CD4-positive, alpha-beta T cell (primary cell): ENCODE results near the gene TBC1D7. TPM values are rescaled to one million over a fixed set of nuclear protein-coding genes. Genes with fewer than 3 reads are reported as not detected.

Source experiments
- ATAC-seq: fragments of 200-7000 bp; cut with Tn5 transposase; one replicate; pipeline ENCODE4 v1.10.0; 2022; ENCODE audit warnings: mild to moderate bottlenecking; ENCODE audit not compliant: poor library complexity
- CTCF ChIA-PET: fragments of 350-600 bp; sonication (Branson Sonifier 250); formaldehyde crosslinking; loops from one replicate; lab custom pipeline; 2021; ENCODE audit warnings: antibody characterized with exemption, inconsistent platforms; lab: Charles Lee
- POLR2A ChIA-PET: fragments of 350-600 bp; sonication (Branson Sonifier 250); formaldehyde crosslinking; loops from one replicate; lab custom pipeline; 2021; ENCODE audit warnings: antibody characterized with exemption, inconsistent platforms; lab: Charles Lee
- DNase-seq, 14 experiments: peaks; one replicate each; pipeline ENCODE4 v3.0.0-alpha.2; 2013 to 2020; ENCODE audit warnings: mixed read lengths in 2 of 14
- H3K27ac ChIP-seq, 2 donors: one replicate each; pipeline versions ENCODE4 v1.5.1 to v1.7.0; 2013; ENCODE audit warnings: low read length in 2 of 2, low read depth in 1 of 2, mild to moderate bottlenecking in 1 of 2
- H3K27me3 ChIP-seq, 2 experiments: 1 replicate in 1 of 2; 2 replicates in 1 of 2; pipeline versions ENCODE4 v1.6.1 to v1.7.0; 2013; ENCODE audit warnings: low read length in 2 of 2, control low read depth in 1 of 2, mild to moderate bottlenecking in 1 of 2, moderate library complexity in 1 of 2; ENCODE audit not compliant: insufficient read depth in 2 of 2, control insufficient read depth in 1 of 2
- H3K36me3 ChIP-seq: one replicate; pipeline ENCODE4 v1.6.1; 2013; ENCODE audit warnings: low read length, control low read depth; ENCODE audit not compliant: insufficient read depth
- H3K4me1 ChIP-seq: one replicate; pipeline ENCODE4 v1.6.1; 2013; ENCODE audit warnings: low read length, control low read depth; ENCODE audit not compliant: insufficient read depth
- H3K4me3 ChIP-seq: one replicate; pipeline ENCODE4 v1.5.1; 2013; ENCODE audit warnings: mild to moderate bottlenecking, low read length, moderate library complexity
- H3K9me3 ChIP-seq, 2 experiments: 1 replicate in 1 of 2; 2 replicates in 1 of 2; pipeline versions ENCODE4 v1.6.1 to v1.7.0; 2013; ENCODE audit warnings: low read length in 2 of 2, mild to moderate bottlenecking in 2 of 2, control low read depth in 1 of 2, moderate library complexity in 1 of 2; ENCODE audit not compliant: control insufficient read depth in 1 of 2, insufficient read depth in 1 of 2
- H3K27ac Mint-ChIP-seq: one replicate; pipeline ENCODE4 v1.8.0; 2020; ENCODE audit warnings: mixed read lengths
- H3K27me3 Mint-ChIP-seq: one replicate; pipeline ENCODE4 v1.8.0; 2021; ENCODE audit warnings: mixed read lengths
- H3K36me3 Mint-ChIP-seq: one replicate; pipeline ENCODE4 v1.8.0; 2021; ENCODE audit warnings: low read depth, mixed read lengths
- H3K4me1 Mint-ChIP-seq: one replicate; pipeline ENCODE4 v1.8.0; 2021; ENCODE audit warnings: low read depth, mixed read lengths
- H3K4me3 Mint-ChIP-seq: one replicate; pipeline ENCODE4 v1.8.0; 2020; ENCODE audit warnings: mild to moderate bottlenecking, mixed read lengths
- H3K9me3 Mint-ChIP-seq: one replicate; pipeline ENCODE4 v1.8.0; 2020; ENCODE audit warnings: mixed read lengths
- intact Hi-C, 2 experiments: fragments of 100-400 bp; cut with DNase I in 1 of 2; cut with micrococcal nuclease in 1 of 2; formaldehyde crosslinking; loops; one replicate each; pipeline versions ENCODE4 v1.15.1 to v1.9.0; 2023 to 2025; cut with DNase I, micrococcal nuclease
- total RNA-seq, 174 experiments: library from RNA in 2 of 174; stranded (reverse) in 2 of 174; gene quantifications; one replicate each; pipeline ENCODE4 v1.2.3 and lab custom pipeline; 2021 to 2026
- TF ChIP-seq, protein P1 (sequence below): fragments of 200-600 bp; IDR thresholded peaks from one replicate; pipeline ENCODE4 v1.8.0; 2022; ENCODE audit warnings: antibody characterized with exemption, mild to moderate bottlenecking

TBC1D7 gene
- total RNA-seq, 2 experiments from 2014 or later: 10.2 to 12.3 TPM

DNA sequence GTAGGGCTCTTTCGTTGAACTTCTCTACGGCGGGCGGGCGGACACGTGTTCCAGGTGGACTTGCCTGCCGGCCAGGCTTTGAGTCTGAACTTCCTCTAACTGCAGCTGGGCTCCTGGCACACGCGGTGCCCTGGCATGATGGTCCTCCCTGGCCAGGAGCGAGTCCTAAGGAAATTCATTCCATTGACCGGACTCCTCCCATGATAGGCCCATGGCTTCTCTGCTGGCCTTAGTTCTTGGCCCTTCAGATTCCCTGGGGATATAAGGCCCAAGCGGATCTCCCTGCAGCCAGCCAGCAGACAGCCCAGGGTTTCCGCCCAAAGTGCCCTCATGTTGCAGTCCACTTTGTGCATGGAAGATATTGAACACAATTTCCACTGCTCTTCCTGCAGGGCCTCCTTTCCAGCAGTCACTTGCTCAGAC, 39.4 kb downstream of the TBC1D7 start:
- no peak for DNase-seq
- Histone ChIP-seq H3K4me3 (no peak overlapping the region), H3K36me3 (peaks cover 15% of the 10 kb centered on the region), H3K9me3 (peaks cover 20 to 32% of the 10 kb centered on the region in 2 experiments), H3K4me1 (no peaks in the 10 kb centered on the region), H3K27me3 (no peaks in the 10 kb centered on the region), H3K27ac (no peak overlapping the region)
- Mint-ChIP-seq H3K4me3 (no peak overlapping the region), H3K9me3 (peaks cover 3% of the 10 kb centered on the region), H3K27ac (no peak overlapping the region), H3K27me3 (no peaks in the 10 kb centered on the region), H3K4me1 (no peaks in the 10 kb centered on the region), H3K36me3 (peaks cover 66% of the 10 kb centered on the region)
- POLR2A ChIA-PET: no interaction called here
- ATAC-seq: no peak
- CTCF ChIA-PET: no interaction called here
- TF ChIP-seq, protein P1, sequence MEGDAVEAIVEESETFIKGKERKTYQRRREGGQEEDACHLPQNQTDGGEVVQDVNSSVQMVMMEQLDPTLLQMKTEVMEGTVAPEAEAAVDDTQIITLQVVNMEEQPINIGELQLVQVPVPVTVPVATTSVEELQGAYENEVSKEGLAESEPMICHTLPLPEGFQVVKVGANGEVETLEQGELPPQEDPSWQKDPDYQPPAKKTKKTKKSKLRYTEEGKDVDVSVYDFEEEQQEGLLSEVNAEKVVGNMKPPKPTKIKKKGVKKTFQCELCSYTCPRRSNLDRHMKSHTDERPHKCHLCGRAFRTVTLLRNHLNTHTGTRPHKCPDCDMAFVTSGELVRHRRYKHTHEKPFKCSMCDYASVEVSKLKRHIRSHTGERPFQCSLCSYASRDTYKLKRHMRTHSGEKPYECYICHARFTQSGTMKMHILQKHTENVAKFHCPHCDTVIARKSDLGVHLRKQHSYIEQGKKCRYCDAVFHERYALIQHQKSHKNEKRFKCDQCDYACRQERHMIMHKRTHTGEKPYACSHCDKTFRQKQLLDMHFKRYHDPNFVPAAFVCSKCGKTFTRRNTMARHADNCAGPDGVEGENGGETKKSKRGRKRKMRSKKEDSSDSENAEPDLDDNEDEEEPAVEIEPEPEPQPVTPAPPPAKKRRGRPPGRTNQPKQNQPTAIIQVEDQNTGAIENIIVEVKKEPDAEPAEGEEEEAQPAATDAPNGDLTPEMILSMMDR: no peak
- intact Hi-C loops: no loop called here

DNA sequence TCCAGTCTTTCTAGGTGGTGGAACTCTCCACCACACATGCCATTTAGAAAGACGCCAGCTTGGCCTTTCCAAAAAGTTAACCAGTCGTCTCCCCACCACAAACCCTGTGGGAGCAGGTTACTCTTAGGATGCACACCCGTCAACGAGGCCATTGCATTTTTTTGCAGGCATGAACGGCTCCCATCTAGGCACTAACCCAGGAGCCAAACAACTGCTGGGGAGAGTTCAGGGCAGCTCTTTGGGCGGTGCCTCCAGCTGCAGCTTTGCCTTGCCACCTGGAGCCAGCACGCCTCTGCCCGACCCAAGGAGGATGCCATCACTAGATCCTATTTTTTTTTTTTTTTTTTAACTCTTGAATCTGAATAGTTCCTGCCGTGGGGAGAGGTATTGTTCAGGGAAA, 39.9 kb downstream of the TBC1D7 start:
- DNase-seq: no peak
- CTCF ChIA-PET: interaction anchor here (0.6 kb wide), 1 partner anchor 104 kb away, joined by 3 read pairs; no protein-coding TSS in a partner anchor
- no peak overlapping the region for H3K4me3 Mint-ChIP-seq

DNA sequence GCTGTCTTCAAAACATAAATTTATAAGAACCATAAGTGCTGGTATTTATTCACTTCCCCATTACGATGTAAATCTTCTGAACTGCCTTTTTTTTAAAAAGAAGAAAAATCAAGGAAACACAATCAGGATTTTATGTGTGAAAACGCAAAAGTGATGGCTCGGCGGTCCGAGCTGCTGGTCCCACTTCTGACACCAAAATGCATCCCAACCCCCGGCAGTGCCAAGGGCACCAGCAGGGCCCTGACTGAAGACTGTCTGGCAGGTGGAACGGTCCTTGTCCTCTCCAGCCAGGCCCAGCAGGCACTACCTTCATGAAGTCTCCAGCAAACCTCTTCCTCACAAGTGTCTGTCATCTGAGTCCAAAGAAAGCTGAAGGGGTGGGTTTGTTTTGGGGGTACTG, 41.2 kb downstream of the TBC1D7 start:
- peaks cover 20 to 36% of the 10 kb centered on the region in 2 experiments for H3K9me3 ChIP-seq
- Mint-ChIP-seq H3K27ac (no peak overlapping the region), H3K4me3 (no peak overlapping the region), H3K9me3 (peaks cover 3% of the 10 kb centered on the region), H3K36me3 (peaks cover 49% of the 10 kb centered on the region), H3K27me3 (no peaks in the 10 kb centered on the region), H3K4me1 (no peaks in the 10 kb centered on the region)
- H3K27me3 ChIP-seq: no peaks in the 10 kb centered on the region
- no peaks in the 10 kb centered on the region for H3K4me1 ChIP-seq
- POLR2A ChIA-PET: no interaction called here
- peaks cover 3% of the 10 kb centered on the region for H3K36me3 ChIP-seq
- H3K27ac ChIP-seq: no peak overlapping the region
- intact Hi-C loops: no loop called here
- CTCF ChIA-PET: no interaction called here
- ATAC-seq (no peak), DNase-seq (no peak)
- TF ChIP-seq, protein P1: no peak
- H3K4me3 ChIP-seq: no peak overlapping the region

More for the DNA sequence above, 39.9 kb downstream of the TBC1D7 start:
- H3K36me3 ChIP-seq: peaks cover 10% of the 10 kb centered on the region
- peaks cover 20 to 34% of the 10 kb centered on the region in 2 experiments for H3K9me3 ChIP-seq
- no peaks in the 10 kb centered on the region for H3K4me1 Mint-ChIP-seq
- no peaks in the 10 kb centered on the region for H3K4me1 ChIP-seq
- H3K27ac Mint-ChIP-seq: no peak overlapping the region
- H3K4me3 ChIP-seq: no peak overlapping the region
- TF ChIP-seq, protein P1: no peak
- POLR2A ChIA-PET: no interaction called here
- H3K27me3 Mint-ChIP-seq: no peaks in the 10 kb centered on the region
- H3K27ac ChIP-seq: no peak overlapping the region
- H3K9me3 Mint-ChIP-seq: peaks cover 3% of the 10 kb centered on the region
- intact Hi-C loops: no loop called here
- no peak for ATAC-seq
- no peaks in the 10 kb centered on the region for H3K27me3 ChIP-seq
- H3K36me3 Mint-ChIP-seq: peaks cover 62% of the 10 kb centered on the region
